ENCODE results near the gene DGKG.

DNA sequence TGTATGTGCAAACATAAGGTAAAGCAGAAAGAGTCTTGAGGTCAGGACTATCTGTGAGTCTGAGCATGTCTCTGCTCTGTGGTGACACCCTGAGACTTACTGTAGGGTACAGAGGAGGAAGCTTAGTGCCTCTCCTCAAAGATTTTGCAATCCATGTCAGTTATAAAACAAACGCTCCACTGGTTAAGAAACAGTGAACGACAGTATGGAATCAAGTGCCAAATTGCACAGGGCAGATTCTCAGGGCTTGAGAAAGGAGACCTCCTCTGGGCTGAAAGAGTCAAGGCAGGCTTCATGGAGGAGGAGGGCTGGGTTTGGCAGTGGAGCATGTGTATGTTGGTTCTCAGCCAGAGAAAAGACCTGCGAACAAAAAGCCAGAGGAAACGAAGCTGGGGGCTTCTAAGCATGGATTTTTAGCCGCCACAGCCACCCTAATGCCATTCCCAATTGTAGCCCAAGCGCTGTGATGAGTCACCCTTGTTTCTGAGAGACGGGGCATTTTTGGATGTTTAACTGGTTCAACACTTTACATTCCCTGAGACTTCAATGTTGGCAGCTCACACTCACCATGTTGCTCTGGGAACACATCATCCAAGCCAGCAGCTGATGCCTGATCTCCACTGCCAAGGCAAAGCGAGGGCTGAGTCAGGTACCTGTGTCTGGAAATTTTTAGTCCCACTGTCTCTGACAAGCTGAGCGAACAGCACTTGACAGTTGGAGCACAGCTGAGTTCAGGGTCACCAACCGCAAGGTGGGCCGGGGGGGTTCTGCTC is 3.4 kb upstream of the DGKG start:
- TF ChIP-seq, protein P1, sequence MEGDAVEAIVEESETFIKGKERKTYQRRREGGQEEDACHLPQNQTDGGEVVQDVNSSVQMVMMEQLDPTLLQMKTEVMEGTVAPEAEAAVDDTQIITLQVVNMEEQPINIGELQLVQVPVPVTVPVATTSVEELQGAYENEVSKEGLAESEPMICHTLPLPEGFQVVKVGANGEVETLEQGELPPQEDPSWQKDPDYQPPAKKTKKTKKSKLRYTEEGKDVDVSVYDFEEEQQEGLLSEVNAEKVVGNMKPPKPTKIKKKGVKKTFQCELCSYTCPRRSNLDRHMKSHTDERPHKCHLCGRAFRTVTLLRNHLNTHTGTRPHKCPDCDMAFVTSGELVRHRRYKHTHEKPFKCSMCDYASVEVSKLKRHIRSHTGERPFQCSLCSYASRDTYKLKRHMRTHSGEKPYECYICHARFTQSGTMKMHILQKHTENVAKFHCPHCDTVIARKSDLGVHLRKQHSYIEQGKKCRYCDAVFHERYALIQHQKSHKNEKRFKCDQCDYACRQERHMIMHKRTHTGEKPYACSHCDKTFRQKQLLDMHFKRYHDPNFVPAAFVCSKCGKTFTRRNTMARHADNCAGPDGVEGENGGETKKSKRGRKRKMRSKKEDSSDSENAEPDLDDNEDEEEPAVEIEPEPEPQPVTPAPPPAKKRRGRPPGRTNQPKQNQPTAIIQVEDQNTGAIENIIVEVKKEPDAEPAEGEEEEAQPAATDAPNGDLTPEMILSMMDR (IDR thresholded peaks at IDR 0.05) = no peak
- TF ChIP-seq EZH2phosphoT487 (IDR thresholded peaks at IDR 0.05) (no peak), EZH2 (IDR thresholded peaks at IDR 0.05) (no peak)
